Measurements from ENCODE around the gene MEGF11. TPM values are rescaled to one million over a fixed set of nuclear protein-coding genes. Genes with fewer than 3 reads are reported as not detected.
"Not testable (repeated sequence)": the region's sequence is repeated elsewhere in the genome, so short reads cannot be mapped to it uniquely, and the experiment has no call there.

MEGF11 gene
- total RNA-seq, 2 experiments from 2014 or later: not detected

DNA sequence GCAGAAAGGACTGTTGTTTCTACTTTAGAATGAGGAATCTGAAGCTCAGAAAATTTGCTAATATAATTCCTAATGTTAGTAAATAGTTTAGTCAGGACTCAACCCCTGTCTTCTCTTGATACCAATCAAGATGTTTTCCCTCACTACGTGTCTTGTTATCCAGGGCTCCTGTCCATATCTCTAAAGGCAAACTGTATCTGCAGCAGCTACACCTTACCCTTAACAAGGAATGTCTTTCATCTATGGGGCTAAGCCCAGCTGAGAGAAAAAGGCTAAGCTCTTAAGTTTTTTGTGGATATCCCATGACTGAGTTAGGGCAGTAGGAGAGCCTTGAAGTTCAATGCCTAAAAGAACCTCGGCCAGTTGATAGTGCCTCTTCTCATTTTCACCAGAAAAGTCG is 351.7 kb downstream of the MEGF11 start:
- CTCF ChIA-PET: no interaction called here
- POLR2A ChIA-PET: no interaction called here

- CTCF ChIA-PET: no interaction called here
- POLR2A ChIA-PET: no interaction called here
These were observed 352.2 kb downstream of the MEGF11 start for GRCh38 chr15:65901336-65901735.

DNA sequence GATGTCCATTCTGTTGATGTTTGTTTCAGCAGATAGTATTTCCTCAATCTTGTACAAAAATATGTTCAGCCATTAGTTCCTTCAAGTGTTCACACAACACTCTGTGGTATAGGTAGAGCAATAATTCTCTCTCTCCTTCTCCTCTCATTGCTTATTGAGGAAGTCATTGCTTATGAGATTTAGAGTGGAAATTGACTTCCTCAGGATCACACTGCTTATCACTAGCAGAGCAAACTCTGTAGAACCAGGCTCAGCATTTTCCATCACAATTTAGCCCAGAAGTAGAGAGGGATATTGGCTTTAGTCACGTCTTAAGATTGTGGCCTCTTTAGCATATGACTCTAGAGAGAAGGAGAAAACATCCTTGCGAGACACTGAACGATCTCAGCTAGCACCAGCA is 353.1 kb downstream of the MEGF11 start:
- POLR2A ChIA-PET: no interaction called here
- CTCF ChIA-PET: no interaction called here

DNA sequence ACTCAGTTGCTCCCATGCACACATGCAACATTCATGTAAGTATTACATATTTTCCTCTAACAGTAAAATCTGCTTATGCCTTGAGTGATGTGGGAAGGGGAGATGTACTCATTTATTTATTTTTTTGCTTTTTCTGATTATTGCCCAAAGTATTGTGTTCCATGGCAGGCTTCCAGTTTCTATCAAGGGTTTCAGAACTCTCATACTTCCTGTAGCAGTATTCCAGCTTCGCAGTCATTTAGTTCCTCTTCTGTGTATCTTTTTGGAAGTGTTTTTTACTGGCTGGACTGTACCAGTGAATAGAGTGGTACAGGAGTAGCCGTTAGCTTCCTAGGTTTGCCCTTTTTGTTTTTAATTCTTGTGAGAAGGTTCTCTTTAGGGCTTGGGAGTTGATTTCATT is 357.3 kb downstream of the MEGF11 start:
- ChIA-PET POLR2A (no interaction called here), CTCF (no interaction called here)

GRCh38 chr15:65893060-65893459 is 360.5 kb downstream of the MEGF11 start:
- POLR2A ChIA-PET: no interaction called here

GRCh38 chr15:65888981-65889380 is 364.6 kb downstream of the MEGF11 start:
- POLR2A ChIA-PET: no interaction called here
- CTCF ChIA-PET: no interaction called here

More at GRCh38 chr15:65893060-65893459, 360.5 kb downstream of the MEGF11 start:
- CTCF ChIA-PET: interaction anchor here (1.1 kb wide), 1 partner anchor 24 kb away, joined by 3 read pairs; the partner anchor contains the start of gene RAB11A

- POLR2A ChIA-PET: interaction anchor here (0.6 to 1.0 kb wide), 2 partner anchors 18 to 89 kb away, joined by 3 to 5 read pairs; partner anchors contain the start of gene RAB11A
- CTCF ChIA-PET: interaction anchor here (0.6 to 0.8 kb wide), 2 partner anchors 9 to 19 kb away, joined by 3 read pairs; no protein-coding TSS in a partner anchor
These were observed 366.0 kb downstream of the MEGF11 start for GRCh38 chr15:65887565-65887964.

GRCh38 chr15:65885668-65886218 is 367.8 kb downstream of the MEGF11 start:
- CTCF ChIA-PET: no interaction called here
- POLR2A ChIA-PET: no interaction called here

- ChIA-PET CTCF (no interaction called here), POLR2A (no interaction called here)
These were observed 369.0 kb downstream of the MEGF11 start for GRCh38 chr15:65884511-65884910.

GRCh38 chr15:65883571-65883970 is 370.0 kb downstream of the MEGF11 start:
- POLR2A ChIA-PET: no interaction called here
- CTCF ChIA-PET: no interaction called here

- CTCF ChIA-PET: interaction anchor here (0.6 to 1.0 kb wide), 2 partner anchors 66 to 280 kb away, joined by 3 to 4 read pairs; no protein-coding TSS in a partner anchor
- POLR2A ChIA-PET: no interaction called here
These were observed 371.6 kb downstream of the MEGF11 start for GRCh38 chr15:65881766-65882434.

GRCh38 chr15:65877749-65878148 is 375.8 kb downstream of the MEGF11 start:
- ChIA-PET CTCF (interaction anchor here (0.9 to 1.4 kb wide), 3 partner anchors 9 to 27 kb away, joined by 3 to 4 read pairs (median 3); no protein-coding TSS in a partner anchor), POLR2A (no interaction called here)

- CTCF ChIA-PET: no interaction called here
- POLR2A ChIA-PET: no interaction called here
These were observed 378.1 kb downstream of the MEGF11 start for GRCh38 chr15:65875458-65875857.

DNA sequence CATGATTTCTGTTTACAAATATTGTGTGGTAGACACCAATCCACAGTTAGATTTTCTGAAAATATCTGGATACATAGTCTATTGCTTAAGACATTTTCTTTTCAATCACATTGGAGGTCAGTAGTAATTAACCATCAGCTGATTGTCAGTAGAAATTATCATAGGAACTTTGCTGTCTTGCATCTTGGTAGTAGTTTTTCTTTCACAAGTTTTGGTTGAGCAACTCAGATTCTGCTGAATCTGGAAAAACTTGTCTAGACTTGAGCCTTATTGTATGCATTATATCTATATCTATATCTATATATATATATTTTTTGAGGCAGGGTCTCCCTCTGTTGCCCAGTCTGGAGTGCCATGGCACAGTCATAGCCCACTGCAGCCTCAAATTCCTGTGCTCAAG is 380.3 kb downstream of the MEGF11 start:
- ChIA-PET CTCF (no interaction called here), POLR2A (no interaction called here)

DNA sequence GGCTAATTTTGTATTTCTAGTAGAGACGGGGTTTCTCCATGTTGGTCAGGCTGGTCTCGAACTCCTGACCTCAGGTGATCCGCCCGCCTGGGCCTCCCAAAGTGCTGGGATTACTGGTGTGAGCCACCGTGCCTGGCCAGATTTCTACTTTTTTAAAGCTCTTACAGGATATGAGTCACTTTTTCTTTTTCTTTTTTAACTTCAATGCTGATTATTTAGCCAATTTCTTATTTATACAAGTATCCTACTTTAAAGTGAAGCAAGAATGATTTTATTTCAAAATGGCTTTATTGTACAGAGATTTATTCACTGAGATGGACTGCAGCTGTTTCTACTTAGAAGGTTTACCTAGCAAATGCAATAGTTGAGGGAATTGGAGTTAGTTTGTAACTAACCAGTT is 381.0 kb downstream of the MEGF11 start:
- CTCF ChIA-PET, POLR2A ChIA-PET: not testable (repeated sequence)

DNA sequence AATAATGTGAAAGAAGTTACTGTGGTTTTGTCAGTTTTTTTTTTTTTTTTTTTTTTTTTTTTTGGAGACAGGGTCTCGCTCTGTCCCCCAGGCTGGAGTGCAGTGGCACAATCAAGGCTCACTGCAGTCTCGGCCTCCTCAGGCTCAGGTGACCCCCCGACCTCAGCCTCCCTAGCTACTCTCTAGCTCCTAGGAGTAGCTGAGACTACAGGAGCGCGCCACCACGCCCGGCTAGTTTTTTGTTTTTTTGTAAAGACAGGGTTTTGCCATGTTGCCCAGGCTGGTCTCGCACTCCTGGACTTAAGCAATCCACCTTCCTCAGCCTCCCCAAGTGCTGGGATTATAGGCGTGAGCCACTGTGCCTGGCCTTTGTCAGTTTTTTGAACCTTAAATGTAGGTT is 381.7 kb downstream of the MEGF11 start:
- CTCF ChIA-PET: interaction anchor here (1.0 kb wide), 2 partner anchors 45 to 81 kb away, joined by 3 to 5 read pairs; no protein-coding TSS in a partner anchor
- POLR2A ChIA-PET: not testable (repeated sequence)

GRCh38 chr15:65870889-65871533 is 382.5 kb downstream of the MEGF11 start:
- POLR2A ChIA-PET: no interaction called here
- CTCF ChIA-PET: interaction anchor here (1.0 to 3.2 kb wide), 2 partner anchors 15 to 46 kb away, joined by 5 to 14 read pairs; no protein-coding TSS in a partner anchor

DNA sequence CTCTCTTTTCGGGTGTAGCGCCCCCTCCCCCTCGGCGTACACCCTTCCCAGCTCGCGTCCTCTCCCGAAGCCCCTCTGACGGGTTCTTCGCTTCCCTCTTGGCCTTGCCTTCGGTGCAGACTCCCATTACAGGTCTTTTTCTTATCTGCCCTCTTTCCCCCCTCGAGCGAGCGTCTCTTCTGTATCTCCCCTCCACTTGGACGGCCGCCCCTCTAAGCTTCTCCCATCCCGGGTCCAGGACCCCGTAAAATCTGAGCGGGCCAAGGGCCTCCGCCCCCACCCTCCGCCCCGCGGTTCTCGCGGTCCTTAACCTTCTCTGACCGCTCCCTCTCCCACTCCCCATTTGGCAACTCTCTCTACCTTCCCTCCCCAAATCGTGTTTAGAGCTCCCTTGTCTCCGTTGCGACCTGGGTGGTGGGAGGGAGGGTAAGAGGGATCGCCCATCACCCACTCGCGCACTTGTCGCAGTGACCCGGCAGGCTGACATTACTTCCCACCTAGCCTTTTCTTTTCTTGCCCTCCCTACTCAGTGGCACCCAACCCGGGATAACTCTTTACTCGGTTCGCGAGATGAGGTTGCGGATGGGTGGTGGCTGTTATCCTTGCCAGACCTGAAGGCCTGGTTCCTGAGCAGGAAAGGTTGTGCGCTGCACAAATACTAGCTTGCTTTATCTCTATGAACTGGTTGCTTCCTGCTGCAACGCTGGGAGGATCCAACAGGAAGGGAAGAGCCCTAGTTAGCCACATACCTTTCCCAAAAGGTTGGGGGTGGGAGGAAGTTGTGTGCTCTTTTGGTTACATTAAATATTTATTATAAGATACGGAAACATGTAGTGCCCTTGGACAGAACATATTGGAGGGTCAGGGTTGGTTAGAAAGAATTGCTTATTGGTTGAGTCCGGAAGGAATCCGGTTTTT is 383.3 kb downstream of the MEGF11 start:
- CTCF ChIA-PET: interaction anchor here (0.7 to 3.2 kb wide), 4 partner anchors 12 to 221 kb away, joined by 3 to 14 read pairs (median 5); no protein-coding TSS in a partner anchor
- POLR2A ChIA-PET: interaction anchor here (0.5 to 1.9 kb wide), 4 partner anchors 18 to 259 kb away, joined by 3 to 9 read pairs (median 4); partner anchors contain the start of genes DENND4A and INTS14

DNA sequence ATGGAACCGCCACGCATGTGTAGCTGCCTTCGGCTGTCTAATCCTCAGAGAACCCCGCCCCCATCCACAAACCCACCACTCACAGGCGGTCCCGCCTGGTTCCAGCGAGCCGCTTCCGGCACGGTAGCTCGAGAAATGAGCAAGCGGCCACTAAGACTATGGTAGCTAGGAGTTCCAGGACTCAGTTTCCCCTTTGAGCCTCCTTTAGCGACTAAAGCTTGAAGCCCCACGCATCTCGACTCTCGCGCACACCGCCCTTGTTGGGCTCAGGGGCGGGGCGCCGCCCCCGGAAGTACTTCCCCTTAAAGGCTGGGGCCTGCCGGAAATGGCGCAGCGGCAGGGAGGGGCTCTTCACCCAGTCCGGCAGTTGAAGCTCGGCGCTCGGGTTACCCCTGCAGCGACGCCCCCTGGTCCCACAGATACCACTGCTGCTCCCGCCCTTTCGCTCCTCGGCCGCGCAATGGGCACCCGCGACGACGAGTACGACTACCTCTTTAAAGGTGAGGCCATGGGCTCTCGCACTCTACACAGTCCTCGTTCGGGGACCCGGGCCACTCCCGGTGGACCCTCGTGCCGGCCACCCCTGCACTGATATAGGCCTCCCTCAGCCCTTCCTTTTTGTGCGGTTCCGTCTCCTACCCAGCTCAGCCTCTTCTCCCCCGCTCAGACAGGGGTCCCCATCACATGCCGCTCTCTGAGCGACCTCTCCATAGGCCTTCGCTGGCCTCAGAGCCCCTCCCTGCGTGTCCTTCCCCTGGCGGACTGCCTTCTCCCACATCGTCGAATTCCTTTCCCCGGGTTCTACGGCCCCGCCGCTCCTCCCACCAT is 384.2 kb downstream of the MEGF11 start, which contains the start of gene RAB11A:
Gene RAB11A, plus strand, starts transcription at position 366 of the 828 bp plus-strand sequence. Its CDS starts 95 bp downstream, at position 461.
- CTCF ChIA-PET: interaction anchor here (0.7 to 3.2 kb wide), 9 partner anchors 9 to 75 kb away, joined by 3 to 14 read pairs (median 3); no protein-coding TSS in a partner anchor
- POLR2A ChIA-PET: interaction anchor here (0.5 to 1.9 kb wide), 5 partner anchors 11 to 258 kb away, joined by 3 to 9 read pairs (median 5); partner anchors contain the start of genes DENND4A and INTS14
